Femur (tissue), 1 donor: Measurements from ENCODE around the gene OTOR.
A peak's percentile ranks its signal among the peaks of the same experiment; 100 is the strongest.

ENCODE experiments used
- DNase-seq: peaks from one replicate; pipeline ENCODE4 v3.0.0-alpha.2; 2017

The OTOR gene

GRCh38 chr20:16748308-16748900 is at the start of gene OTOR:
OTOR (plus strand) TSS chr20:16748358; CDS start chr20:16748402, 44 bp downstream.
- DNase-seq, result no peak

- no peak for DNase-seq
Observed at GRCh38 chr20:16699293-16699692, 48.9 kb upstream of the OTOR start.

- DNase-seq, result no peak
Observed at GRCh38 chr20:16701296-16701695, 46.9 kb upstream of the OTOR start.

GRCh38 chr20:16703570-16703969 is 44.6 kb upstream of the OTOR start:
- no peak for DNase-seq

GRCh38 chr20:16707674-16708073 is 40.5 kb upstream of the OTOR start:
- DNase-seq, result no peak

GRCh38 chr20:16708602-16709001 is 39.6 kb upstream of the OTOR start:
- DNase-seq, result no peak

GRCh38 chr20:16709017-16709416 is 39.1 kb upstream of the OTOR start:
- no peak for DNase-seq

GRCh38 chr20:16710781-16711180 is 37.4 kb upstream of the OTOR start:
- no peak for DNase-seq

GRCh38 chr20:16711661-16712258 is 36.4 kb upstream of the OTOR start:
- DNase-seq, result no peak

- no peak for DNase-seq
Observed at GRCh38 chr20:16712511-16712947, 35.6 kb upstream of the OTOR start.

GRCh38 chr20:16713066-16713465 is 35.1 kb upstream of the OTOR start:
- DNase-seq, result no peak

- DNase-seq, result no peak
Observed at GRCh38 chr20:16714242-16714641, 33.9 kb upstream of the OTOR start.

- DNase-seq, result no peak
Observed at GRCh38 chr20:16714751-16715150, 33.4 kb upstream of the OTOR start.

- no peak for DNase-seq
Observed at GRCh38 chr20:16719421-16719820, 28.7 kb upstream of the OTOR start.

- DNase-seq, result no peak
Observed at GRCh38 chr20:16729080-16729479, 19.1 kb upstream of the OTOR start.

GRCh38 chr20:16729565-16730460 is 18.3 kb upstream of the OTOR start, which contains the start of gene SNRPB2:
SNRPB2 (plus strand) TSS chr20:16730026; CDS start chr20:16731703, 1,677 bp downstream.
- DNase-seq, result peak; percentile 97

- no peak for DNase-seq
Observed at GRCh38 chr20:16732506-16733152, 15.5 kb upstream of the OTOR start.

GRCh38 chr20:16740365-16741072 is 7.6 kb upstream of the OTOR start:
- DNase-seq, result no peak

- DNase-seq, result no peak
Observed at GRCh38 chr20:16744178-16744807, 3.9 kb upstream of the OTOR start.

- no peak for DNase-seq
Observed at GRCh38 chr20:16745204-16745603, 3.0 kb upstream of the OTOR start.

GRCh38 chr20:16747291-16747811 is 807 bp upstream of the OTOR start:
- DNase-seq, result no peak

GRCh38 chr20:16749573-16749972 is 1.4 kb downstream of the OTOR start:
- no peak for DNase-seq
